Upper lobe of right lung (tissue), 1 donor: Measurements from ENCODE around the gene XRRA1. TPM values are rescaled to one million over a fixed set of nuclear protein-coding genes. Genes with fewer than 3 reads are reported as not detected.
"Not testable (repeated sequence)": the region's sequence is repeated elsewhere in the genome, so short reads cannot be mapped to it uniquely, and the experiment has no call there.

ENCODE experiments used
- ATAC-seq: fragments of 200-7000 bp; cut with Tn5 transposase; one replicate; pipeline ENCODE4 v1.9.1; 2020; ENCODE audit warnings: mild to moderate bottlenecking, moderate library complexity
- DNase-seq: peaks from one replicate; pipeline ENCODE4 v3.0.0-alpha.2; 2020
- H3K27ac ChIP-seq: fragments of 200-600 bp; one replicate; pipeline ENCODE4 v1.8.0; 2022
- H3K27me3 ChIP-seq: fragments of 200-600 bp; one replicate; pipeline ENCODE4 v1.8.0; 2022; ENCODE audit warnings: mild to moderate bottlenecking
- H3K36me3 ChIP-seq: fragments of 200-600 bp; one replicate; pipeline ENCODE4 v1.8.0; 2022
- H3K4me1 ChIP-seq: fragments of 200-600 bp; one replicate; pipeline ENCODE4 v1.8.0; 2022
- H3K4me3 ChIP-seq: fragments of 200-600 bp; one replicate; pipeline ENCODE4 v1.8.0; 2022; ENCODE audit warnings: mild to moderate bottlenecking
- H3K9me3 ChIP-seq: fragments of 200-600 bp; one replicate; pipeline ENCODE4 v1.8.0; 2022
- intact Hi-C: fragments of 100-400 bp; cut with DNase I; formaldehyde crosslinking; loops from one replicate; pipeline ENCODE4 v1.11.0; 2022
- long read RNA-seq: library from polyadenylated mRNA; unstranded; transcript quantifications from one replicate; pipeline ENCODE4 v2.0.0, GENCODE V29; 2021
- total RNA-seq: library from RNA; stranded (reverse); fragmentation: NEBNext Ultra II Directional; extraction: Animal tissue kit (Norgen Biotek cat#: 25700); gene quantifications from one replicate; pipeline ENCODE4 v1.2.1, GENCODE V29; 2021
- TF ChIP-seq, protein P1 (sequence below): fragments of 200-600 bp; IDR thresholded peaks from one replicate; pipeline ENCODE4 v1.8.0; 2022; ENCODE audit warnings: antibody characterized with exemption
- donor health status: DM: no; HTN: yes; CAD: no; lungs with severe emphysema.

Gene XRRA1
- total RNA-seq: 10.6 TPM
- long read RNA-seq, partial matches to known transcripts: 3 of 17 reads
- long read RNA-seq, other reads (novel, unspliced or antisense): 14 of 17 reads

- Histone ChIP-seq H3K27me3 (no peaks in the 10 kb centered on the region), H3K9me3 (no peaks in the 10 kb centered on the region), H3K4me1 (peaks cover 25% of the 10 kb centered on the region), H3K4me3 (peak within 1 kb of the TSS; percentile 86), H3K27ac (peak within 1 kb of the TSS; percentile 81), H3K36me3 (no peaks in the 10 kb centered on the region)
- peak; percentile 100 for DNase-seq
- peak; percentile 100 for ATAC-seq
- intact Hi-C loops: no loop called here
- TF ChIP-seq, protein P1, sequence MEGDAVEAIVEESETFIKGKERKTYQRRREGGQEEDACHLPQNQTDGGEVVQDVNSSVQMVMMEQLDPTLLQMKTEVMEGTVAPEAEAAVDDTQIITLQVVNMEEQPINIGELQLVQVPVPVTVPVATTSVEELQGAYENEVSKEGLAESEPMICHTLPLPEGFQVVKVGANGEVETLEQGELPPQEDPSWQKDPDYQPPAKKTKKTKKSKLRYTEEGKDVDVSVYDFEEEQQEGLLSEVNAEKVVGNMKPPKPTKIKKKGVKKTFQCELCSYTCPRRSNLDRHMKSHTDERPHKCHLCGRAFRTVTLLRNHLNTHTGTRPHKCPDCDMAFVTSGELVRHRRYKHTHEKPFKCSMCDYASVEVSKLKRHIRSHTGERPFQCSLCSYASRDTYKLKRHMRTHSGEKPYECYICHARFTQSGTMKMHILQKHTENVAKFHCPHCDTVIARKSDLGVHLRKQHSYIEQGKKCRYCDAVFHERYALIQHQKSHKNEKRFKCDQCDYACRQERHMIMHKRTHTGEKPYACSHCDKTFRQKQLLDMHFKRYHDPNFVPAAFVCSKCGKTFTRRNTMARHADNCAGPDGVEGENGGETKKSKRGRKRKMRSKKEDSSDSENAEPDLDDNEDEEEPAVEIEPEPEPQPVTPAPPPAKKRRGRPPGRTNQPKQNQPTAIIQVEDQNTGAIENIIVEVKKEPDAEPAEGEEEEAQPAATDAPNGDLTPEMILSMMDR: no peak
These were observed at the start of gene XRRA1, which contains the start of gene SPCS2 for GRCh38 chr11:74948898-74949752. TSS of gene XRRA1 (minus strand) at chr11:74949091. CDS start at chr11:74940878, 8,213 bp downstream. TSS of gene SPCS2 (plus strand) at chr11:74949266. CDS start at chr11:74949286, 20 bp downstream.

DNA sequence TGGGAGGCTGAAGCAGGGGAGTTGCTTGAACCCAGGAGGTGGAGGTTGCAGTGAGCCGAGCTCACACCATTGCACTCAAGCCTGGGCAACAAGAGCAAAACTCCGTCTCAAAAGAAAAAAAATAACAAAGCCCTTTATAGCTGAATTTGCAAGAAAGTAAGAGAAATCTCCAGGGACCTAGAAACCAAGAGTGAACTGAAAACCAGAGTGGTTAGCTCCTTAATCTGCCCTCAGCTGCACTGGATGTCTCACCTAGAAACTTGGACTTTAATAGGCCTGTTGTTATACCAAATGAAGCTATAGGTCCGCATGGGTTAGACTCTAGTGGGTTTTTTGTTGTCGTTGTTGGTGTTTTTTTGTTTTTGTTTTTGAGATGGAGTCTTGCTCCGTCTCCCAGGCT, 44.0 kb upstream of the XRRA1 start:
- TF ChIP-seq, protein P1: no peak
- Histone ChIP-seq H3K27ac (no peak overlapping the region), H3K4me3 (no peak overlapping the region), H3K27me3 (no peaks in the 10 kb centered on the region), H3K9me3 (no peaks in the 10 kb centered on the region), H3K36me3 (peaks cover 15% of the 10 kb centered on the region), H3K4me1 (peaks cover 6% of the 10 kb centered on the region)
- DNase-seq (no peak), ATAC-seq (no peak)
- intact Hi-C loops: no loop called here

GRCh38 chr11:74990941-74991340, 42.0 kb upstream of the XRRA1 start:
- ATAC-seq: no peak
- Histone ChIP-seq H3K27ac (no peak overlapping the region), H3K27me3 (no peaks in the 10 kb centered on the region), H3K9me3 (no peaks in the 10 kb centered on the region), H3K4me1 (peaks cover 6% of the 10 kb centered on the region), H3K4me3 (no peak overlapping the region), H3K36me3 (peaks cover 12% of the 10 kb centered on the region)
- TF ChIP-seq, protein P1: no peak
- DNase-seq: no peak
- intact Hi-C loops: no loop called here

GRCh38 chr11:74990150-74990549, 41.3 kb upstream of the XRRA1 start:
- H3K27me3 ChIP-seq, H3K4me1 ChIP-seq, intact Hi-C loops, DNase-seq, H3K27ac ChIP-seq, H3K9me3 ChIP-seq, H3K36me3 ChIP-seq, H3K4me3 ChIP-seq: not testable (repeated sequence)
- ATAC-seq: peak; percentile 2

- Histone ChIP-seq H3K27ac (peak overlapping the region; percentile 78), H3K4me1 (peaks cover 6% of the 10 kb centered on the region), H3K27me3 (no peaks in the 10 kb centered on the region), H3K4me3 (peak overlapping the region; percentile 92), H3K36me3 (peaks cover 2% of the 10 kb centered on the region), H3K9me3 (no peaks in the 10 kb centered on the region)
- DNase-seq (no peak), ATAC-seq (no peak)
- TF ChIP-seq, protein P1: no peak
- intact Hi-C loops: no loop called here
These were observed 40.4 kb upstream of the XRRA1 start for GRCh38 chr11:74989260-74989638.

GRCh38 chr11:74988541-74989259, 39.8 kb upstream of the XRRA1 start, which contains the start of gene NEU3:
TSS of gene NEU3 (plus strand) at chr11:74988933. CDS start at chr11:74989061, 128 bp downstream.
- peak within 1 kb of the TSS; percentile 92 for H3K4me3 ChIP-seq
- no peaks in the 10 kb centered on the region for H3K27me3 ChIP-seq
- H3K9me3 ChIP-seq: no peaks in the 10 kb centered on the region
- H3K36me3 ChIP-seq: no peaks in the 10 kb centered on the region
- peaks cover 6% of the 10 kb centered on the region for H3K4me1 ChIP-seq
- DNase-seq: peak; percentile 90
- TF ChIP-seq, protein P1: no peak
- peak within 1 kb of the TSS; percentile 78 for H3K27ac ChIP-seq
- peak; percentile 98 for ATAC-seq
- intact Hi-C loops: no loop called here
